ENCODE measurements around the gene ITPR2. TPM values are rescaled to one million over a fixed set of nuclear protein-coding genes. Genes with fewer than 3 reads are reported as not detected.

The ITPR2 gene
- total RNA-seq, 1 experiment from 2014 or later: 6.5 TPM

DNA sequence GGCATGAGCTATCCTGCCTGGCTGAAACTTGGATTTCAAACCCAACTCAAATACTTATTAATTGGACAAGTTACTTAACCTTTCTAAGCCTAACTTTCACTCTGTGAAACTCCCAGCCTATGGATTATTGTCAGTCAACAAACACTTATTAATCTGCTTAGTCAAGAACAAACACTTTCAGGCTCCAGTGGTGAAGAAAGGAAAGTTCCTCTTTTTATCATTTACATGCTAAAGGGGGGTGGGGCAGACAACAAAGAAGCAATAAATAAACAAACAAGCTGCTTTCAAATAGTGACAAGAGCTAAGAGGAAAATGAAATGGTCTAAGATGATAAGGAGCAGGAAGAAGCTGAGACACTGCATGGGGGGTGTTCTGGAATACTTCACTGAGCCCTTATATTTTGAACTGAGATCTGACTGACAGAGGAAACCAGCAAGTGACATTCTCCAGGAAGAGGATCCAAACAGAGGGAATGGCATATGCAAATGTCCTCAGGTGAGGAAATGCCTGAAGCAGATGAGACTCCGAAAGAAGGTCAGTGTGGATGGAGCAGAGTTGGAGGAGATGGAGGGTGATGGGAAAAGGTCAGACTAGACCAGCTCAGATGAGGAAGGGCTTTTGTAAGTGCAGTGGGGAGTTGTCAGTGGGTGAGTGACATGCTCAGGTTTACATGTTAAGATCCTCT is 259.6 kb downstream of the ITPR2 start:
- no peak for DNase-seq (ENCODE audit: low spot score)

DNA sequence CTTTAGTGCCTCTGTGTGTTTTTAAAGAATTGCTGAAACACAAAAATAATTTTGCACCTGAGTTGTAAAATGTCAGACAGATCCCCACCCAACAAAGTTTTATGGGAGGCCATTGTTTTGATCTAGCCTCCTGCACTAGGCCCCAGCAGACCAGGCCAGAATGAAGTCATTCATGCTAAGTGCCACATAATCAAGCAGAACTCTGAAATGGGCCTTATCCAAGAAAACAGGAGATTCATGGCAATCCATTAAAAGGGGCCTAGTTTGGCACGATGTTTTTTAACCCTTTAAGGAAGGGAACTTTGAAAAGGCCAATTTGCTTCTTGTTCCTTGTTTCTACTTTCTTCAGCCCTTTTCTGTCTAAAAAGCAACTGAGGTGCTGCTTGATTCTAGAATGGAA is 260.9 kb downstream of the ITPR2 start:
- no peak for DNase-seq (ENCODE audit: low spot score)

DNA sequence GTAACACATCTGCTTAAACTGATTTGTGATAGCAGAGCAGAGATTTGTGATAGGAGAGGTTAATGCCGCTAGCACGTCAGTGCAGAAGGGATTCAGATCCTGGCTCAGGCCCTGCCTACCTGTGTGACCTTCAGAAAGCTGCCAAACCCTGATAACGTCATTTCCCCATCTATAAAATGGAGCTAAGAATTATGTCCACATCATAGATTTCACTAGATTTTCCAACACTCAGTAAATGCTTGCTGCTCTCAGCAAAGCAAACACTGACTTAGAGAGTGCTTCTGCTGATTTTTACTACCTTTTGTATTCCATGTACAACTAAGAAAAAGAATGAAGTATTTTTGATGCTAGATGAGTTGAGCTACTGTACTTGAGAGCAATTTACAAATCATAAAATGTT is 261.4 kb downstream of the ITPR2 start:
- DNase-seq (ENCODE audit: low spot score): no peak

DNA sequence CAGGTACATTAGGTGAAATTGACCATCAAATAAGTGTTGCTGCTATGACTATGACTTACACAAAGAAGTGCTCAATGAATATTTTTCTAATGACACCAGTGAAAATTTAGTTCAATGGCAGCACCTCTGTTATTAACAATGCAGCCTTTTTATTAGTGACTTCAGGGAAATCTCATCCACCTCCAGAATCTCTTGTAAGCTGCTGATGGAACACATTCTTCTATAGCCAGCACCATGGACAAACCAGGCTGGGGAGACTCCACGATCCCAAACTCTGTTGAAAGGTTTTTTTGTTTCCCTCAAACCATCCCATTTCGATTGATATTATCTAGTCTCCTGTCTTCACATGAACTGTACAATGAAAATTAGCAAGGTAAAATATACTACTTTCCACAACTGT is 265.9 kb downstream of the ITPR2 start:
- DNase-seq (ENCODE audit: low spot score): no peak

DNA sequence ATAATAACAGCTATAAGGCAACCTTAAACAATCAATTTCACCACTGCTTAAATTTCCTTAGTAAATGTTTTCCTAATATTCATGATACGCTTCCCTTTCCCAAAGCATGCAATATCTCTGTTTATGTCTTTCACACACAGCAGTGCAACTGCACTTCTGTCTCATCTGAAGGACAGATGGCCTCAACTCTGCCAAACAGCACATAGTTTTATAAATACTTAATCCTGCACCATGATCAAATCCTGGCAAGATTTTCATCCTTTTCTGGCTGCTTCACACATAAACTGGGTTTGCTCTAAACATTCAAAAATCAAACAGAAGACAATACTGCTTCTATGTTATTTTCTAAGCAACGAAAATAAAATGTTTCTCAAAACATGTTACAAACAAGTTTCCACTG is 266.3 kb downstream of the ITPR2 start:
- no peak for DNase-seq (ENCODE audit: low spot score)

DNA sequence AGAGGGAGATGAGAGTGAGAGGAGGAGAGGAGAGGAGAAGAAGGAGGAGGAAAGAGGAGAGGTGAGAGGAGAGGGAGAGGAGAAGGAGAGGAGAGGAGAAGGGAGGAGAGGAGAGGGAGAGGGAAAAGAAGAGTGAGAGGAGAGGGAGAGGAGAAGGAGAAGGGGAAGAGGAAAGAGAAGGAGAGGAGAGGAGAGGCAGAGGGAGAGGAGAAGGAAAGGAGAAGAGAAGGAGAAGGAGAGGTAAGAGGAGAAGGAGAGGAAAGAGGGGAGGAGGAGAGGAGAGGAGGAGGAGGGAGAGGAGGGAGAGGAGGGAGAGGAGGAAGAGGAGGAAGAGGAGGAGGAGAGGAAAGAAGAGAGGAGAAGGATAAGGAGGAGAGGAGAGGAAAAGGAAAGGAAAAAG is 266.8 kb downstream of the ITPR2 start:
- no peak for DNase-seq (ENCODE audit: low spot score)

DNA sequence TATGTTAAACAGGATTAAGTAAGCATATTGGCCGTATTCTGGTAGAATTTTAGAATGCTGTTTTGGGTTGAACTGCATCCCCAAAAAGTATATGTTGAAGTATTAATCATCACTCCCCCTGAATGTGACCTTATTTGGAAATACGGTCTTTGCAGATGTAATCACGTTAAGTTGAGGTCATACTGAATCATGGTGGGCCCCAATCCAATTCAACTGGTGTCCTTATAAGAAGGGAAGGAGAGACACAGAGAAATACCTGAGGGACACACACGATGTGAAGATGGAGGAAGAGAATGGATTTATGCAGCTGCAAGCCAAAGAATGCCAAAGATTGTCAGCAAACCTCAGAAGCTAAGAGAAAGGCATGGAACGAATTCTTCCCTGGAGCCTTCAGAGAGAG is 268.6 kb downstream of the ITPR2 start:
- DNase-seq (ENCODE audit: low spot score): no peak

DNA sequence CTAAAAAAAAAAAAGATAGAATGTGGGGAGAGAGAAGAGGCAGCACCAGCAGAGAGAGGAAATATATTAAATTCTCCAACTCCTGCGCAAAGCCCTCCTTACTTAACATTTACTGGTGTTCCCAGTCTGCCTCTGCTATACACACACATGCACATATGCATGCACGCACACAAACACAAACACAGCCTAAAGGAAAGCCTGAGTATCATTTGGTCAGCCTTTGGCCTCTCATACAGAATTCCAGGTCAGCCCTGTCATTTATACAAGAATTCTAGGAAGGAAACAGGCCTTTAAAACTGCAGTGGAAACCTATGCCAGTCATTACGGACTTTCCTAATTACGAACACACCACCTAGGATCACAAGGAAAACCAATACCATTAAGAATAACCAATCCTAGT is 269.4 kb downstream of the ITPR2 start:
- DNase-seq (ENCODE audit: low spot score): no peak

DNA sequence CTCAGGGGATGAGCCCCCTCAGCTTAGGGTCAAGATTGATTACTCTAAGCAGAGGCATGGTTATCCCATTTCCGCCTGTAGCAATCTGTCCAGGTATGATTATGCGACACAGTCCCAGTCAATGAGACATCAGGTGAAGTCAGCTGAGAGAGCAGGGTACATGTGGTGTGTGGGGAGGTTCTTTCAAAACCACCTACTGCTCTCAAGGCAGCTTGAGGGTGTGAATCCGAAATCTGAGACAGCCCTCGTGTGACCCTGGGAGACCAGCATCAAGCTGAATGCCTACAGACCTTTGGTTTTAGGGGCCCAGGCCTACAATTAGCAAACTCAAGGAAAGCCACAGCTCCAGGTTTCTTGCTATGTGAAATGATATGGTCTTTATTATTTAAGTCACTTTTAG is 275.7 kb downstream of the ITPR2 start:
- no peak for DNase-seq (ENCODE audit: low spot score)

DNA sequence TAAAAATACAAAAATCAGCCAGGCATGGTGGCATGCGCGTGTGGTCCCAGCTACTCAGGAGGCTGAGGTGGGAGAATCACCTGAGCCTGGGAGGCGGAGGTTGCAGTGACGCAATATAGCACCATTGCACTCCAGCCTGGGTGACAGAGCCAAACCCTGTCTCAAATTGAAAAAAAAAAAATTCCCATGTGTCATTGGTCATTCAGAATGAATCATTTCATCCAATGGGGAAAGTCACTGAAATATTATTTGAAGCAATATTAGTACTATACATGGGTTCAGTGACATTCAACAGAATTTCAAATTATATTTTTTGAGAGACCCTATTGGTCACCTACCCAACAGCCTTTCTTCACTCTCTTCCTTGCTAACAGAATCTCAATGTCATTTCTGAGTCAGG is 276.1 kb downstream of the ITPR2 start:
- no peak for DNase-seq (ENCODE audit: low spot score)

DNA sequence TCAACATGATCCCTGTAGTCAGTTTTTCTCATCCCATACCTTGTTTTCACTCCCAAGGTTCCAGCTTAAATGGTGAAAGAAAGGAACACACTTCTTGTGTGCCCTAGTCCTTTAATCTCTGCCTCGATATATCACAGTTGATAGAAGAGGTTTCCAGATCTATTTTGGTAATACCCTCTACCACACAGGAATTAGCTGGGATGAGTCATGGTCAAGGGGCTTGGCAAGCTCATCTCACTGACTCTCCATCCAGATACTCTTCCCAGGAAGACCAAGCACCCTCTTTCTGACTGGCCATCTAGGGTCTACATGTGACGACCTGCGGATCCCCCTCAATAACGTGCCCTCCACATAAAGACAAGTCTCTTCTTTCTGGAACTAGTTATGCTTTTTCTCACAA is 277.9 kb downstream of the ITPR2 start:
- DNase-seq (ENCODE audit: low spot score): no peak

DNA sequence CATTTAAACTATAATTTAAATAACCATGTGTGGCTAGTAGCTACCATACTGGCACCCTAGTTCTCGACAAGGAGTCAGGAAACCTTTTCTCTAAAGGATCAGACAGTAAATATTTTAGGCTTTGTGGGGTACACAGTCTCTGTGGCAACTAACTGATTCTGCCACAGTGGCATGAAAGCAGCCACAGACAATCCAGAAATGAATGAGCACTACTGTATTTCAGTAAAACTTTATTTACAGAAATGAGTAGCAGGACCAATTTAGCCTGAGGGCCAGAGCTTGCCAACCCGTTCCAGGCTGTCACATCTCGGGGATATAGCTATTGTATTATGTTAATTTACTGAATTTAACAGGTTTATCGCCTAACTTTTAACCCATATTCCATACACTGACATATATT is 278.7 kb downstream of the ITPR2 start:
- DNase-seq (ENCODE audit: low spot score): no peak

DNA sequence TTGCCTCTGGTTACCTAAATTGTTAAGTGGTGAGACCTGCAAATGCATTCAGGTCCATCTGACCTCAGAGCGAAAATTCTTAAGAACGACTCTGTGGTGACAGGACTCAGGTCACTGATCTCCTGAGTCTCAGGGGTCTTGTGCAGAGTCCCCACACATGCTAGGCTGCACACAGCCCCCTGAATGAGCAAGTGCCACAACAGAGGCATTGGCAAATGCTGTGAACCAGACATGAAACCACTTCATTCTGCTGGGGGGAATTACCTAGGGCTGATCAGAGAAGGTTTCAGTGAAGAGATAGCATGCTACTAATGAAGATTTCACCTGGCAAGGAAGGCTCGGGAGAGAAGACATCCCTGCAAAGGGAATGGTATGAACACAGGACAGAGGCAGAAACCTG is 281.6 kb downstream of the ITPR2 start:
- DNase-seq (ENCODE audit: low spot score): no peak

DNA sequence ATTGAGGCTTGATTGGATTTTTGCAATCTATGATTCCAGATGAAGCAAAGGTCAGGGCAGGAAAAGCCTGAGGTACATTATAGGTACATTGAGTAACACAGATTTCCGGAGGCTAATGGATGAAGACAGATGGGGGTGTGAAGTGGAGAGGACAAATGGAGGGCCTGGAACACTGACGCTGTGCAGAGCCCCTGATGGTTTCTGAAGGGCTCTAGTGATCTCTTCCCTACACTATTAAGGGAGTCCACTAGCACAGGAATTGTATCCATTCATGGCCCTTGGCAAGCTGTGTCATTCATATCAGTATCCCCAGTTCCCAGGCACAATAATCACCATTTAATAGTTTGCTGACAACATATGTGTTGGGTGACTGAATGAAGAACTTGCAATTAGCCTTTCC is 284.8 kb downstream of the ITPR2 start:
- DNase-seq (ENCODE audit: low spot score): no peak

DNA sequence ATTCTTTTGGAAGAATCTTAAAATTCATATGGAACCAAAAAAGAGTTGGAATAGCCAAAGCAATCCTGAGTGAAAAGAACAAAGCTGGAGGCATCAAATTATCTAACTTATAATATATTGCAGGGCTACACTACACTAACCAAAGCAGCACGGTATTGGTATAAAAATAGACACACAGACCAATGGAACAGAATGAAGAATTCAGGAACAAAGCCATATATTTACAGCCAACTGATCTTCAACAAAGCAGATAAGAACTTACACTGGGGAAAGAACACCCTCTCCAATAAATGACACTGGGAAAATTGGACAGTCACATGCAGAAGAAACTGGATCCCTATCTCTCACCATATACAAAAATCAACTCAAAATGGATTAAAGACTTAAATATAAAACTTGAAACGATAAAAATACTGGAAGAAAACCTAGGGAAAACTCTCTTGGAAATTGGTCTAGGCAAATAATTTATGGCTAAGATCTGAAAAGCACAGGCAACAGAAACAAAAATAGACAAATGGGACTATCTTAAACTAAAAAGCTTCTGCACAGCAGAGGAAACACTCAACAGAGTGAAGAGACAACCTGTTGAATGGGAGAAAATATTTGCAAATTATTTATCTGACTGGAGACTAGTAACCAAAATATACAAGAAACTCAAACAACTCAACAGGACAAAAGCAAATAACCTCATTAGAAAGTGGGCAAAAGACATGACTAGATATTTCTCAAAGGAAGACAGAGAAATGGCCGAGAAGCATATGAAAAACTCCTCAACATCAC is 286.3 kb downstream of the ITPR2 start:
- no peak for DNase-seq (ENCODE audit: low spot score)

DNA sequence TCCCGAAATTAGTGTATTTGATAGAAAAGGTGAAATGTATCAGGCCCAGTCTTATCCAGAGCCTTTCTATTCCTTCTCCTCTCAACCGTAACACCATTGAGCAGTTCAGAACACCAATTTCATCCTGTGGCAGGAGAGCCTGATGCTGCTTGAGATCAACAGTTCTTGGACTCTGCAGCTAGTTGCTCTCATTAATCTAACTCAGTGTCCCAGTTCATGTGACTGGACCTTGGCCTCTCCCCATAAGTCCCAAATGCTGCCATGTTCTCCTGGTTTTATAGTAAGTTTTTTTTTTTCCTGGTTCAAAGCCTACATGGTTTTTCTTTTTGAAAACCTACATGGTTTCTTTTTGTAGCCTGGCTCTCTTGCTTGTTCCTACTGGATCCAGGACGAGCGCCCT is 293.9 kb downstream of the ITPR2 start:
- DNase-seq (ENCODE audit: low spot score): no peak

DNA sequence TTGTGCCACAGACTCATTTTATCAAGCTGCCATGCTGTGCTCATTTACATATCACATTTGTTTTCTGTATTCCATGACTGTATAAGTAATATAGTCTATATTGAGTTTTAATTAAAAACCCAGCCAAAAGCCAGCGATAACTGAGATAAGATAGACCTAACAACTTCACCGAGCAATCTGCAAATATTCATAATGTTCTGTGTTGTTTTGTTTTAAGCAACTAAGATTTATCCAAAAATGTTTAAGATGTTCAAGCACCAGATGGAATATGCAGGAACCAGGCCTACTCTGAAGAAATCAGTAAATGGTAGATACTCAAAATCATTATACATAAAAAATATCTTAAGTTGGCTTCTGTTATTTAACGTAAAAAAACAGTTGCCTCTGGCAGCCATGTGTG is 295.3 kb downstream of the ITPR2 start:
- no peak for DNase-seq (ENCODE audit: low spot score)

DNA sequence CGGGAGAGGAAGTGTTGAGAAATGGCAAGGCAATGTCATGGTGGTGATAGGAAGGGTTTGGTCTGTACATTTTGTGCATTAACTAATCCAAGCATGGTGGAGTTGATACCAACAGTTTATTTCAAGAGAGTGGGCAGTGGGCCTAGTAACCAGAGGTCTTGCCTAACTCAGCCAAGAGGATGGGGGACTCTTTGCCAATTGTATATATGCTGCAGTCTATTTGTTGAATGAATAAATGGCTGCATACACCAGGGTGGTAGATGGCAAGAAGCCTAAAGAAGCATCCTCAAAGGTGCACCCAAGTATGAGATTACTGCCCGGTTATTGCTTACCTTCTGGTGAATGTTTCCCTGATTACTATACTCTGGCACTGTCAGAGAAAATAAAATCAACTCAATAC is 295.9 kb downstream of the ITPR2 start:
- DNase-seq (ENCODE audit: low spot score): no peak

DNA sequence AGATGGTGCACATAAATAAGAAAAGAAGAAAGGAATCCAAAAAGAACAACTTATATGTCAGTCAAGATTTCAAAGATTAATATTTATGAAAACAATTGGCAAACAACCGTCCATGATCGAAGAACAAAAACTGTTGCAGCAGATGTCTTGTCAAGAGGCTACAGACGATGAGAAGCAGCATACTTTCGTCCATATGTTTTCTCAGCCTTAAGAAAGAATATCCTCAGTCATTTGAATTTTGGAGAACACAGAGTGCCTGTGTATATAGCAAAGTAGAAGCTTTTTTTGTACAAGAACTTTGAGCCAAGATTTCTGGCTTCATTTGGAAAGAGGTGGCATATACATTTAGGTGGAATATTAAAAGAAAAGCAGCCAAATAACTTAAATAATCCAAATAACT is 297.2 kb downstream of the ITPR2 start:
- DNase-seq (ENCODE audit: low spot score): no peak

DNA sequence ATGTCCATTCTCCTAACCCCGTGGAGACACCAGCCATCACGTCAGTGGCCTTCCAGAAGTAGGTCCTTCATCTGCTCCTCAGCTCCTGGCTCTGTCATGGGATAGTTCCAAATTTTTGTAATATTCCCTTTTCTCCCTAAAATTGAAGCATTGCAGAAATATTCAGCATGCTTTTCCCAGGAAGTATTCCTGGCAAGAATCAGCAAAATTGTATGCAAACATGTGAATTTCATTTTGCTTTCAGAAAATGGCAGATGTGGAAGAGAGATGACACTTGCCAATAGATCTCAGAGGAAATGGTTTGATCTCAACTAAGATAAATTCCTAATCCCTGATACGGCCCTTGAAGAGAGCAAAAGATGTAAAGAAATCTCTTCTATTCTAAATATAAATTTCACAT is 298.9 kb downstream of the ITPR2 start:
- DNase-seq (ENCODE audit: low spot score): no peak

DNA sequence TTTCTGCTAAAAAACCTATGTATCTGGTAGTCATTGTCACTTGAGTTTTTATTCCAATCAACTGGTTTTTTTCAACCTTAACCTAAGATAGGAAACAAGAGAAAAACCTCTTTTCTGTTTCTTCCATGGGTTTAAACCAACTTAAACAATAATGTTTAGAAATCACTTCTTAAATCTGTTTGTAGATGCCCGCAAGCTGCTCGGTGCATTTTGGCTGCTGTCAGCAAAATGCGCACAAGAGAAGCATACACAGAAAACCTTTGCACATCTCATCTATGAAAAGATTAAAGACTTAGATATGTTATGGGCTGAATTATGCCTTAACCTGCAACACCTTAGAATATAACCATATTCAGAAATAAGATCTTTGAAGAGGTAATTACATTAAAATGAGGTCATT is 299.8 kb downstream of the ITPR2 start:
- no peak for DNase-seq (ENCODE audit: low spot score)

DNA sequence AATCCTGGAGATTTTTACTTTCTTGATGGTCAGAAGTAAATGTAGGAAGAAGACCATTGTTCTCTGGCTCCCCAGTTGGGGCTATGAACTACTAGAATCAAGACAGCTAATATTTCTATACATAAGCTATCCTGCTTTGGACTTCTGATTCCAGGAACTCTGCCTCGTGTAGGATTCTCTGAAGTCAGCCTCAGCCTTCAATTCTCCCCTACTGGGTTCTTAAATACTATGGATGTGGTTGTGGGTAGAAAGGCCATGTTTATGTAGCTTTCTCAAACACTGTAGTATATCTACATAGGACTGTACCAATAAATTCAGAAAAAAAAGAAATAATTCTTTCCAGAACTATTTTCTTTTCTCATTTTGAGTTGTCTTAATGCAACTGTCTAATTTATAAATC is 302.5 kb downstream of the ITPR2 start:
- DNase-seq (ENCODE audit: low spot score): no peak

DNA sequence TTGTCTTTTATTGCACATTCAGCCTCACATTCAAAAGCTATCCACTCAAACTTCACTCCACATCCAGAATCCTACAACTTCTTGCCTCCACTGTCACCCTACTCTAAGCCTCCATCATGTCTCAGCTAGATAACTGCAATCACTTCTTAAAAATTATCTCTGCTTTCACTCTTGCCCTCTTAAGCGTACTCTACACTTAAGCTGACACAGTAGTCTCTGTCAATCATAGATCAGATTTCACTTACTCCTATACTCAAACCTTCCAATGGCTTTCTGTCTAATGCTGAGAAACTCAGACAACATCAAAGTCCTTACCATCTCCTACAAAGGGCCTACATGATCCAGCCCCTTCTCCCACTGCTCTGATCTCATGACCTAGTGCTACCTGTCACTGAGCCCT is 304.1 kb downstream of the ITPR2 start:
- DNase-seq (ENCODE audit: low spot score): no peak

DNA sequence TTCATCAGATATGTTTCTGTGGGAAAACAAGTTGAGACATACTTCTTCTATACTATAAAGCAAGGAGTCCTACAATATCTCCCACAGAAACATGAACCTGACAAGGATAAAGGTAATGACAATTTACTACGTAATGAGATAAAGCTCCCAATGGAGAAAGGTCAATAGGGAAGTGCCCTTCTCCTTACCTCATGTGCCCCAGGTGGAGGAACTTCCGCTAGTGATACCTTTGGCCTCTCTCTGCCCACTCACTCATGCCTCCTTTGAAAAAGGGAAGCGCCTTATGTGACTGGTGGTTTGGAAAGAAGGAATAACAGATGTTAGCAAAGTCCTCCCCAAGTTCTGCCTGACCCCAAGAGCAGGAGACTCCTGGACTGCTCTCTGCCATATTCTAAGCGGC is 305.3 kb downstream of the ITPR2 start:
- DNase-seq (ENCODE audit: low spot score): no peak
